RWPE2 (cell line): Measurements from ENCODE around the gene TLE5.

Source experiments
- ATAC-seq: fragments of 200-7000 bp; cut with Tn5 transposase; 3 replicates; pipeline ENCODE4 v1.9.1; 2021; ENCODE audit warnings: low read depth
- DNase-seq: peaks from one replicate; pipeline ENCODE4 v3.0.0-alpha.2; 2020; ENCODE audit warnings: low spot score
- H3K27ac ChIP-seq: fragments of 450-650 bp; 2 replicates; pipeline ENCODE4 v1.5.1; 2017; ENCODE audit warnings: mild to moderate bottlenecking; ENCODE audit not compliant: poor library complexity, severe bottlenecking
- H3K27me3 ChIP-seq: fragments of 250-450 bp; sonication (Bioruptor Pico); 2 replicates; pipeline ENCODE4 v1.5.1; 2021; ENCODE audit warnings: mild to moderate bottlenecking, moderate library complexity; ENCODE audit not compliant: insufficient read depth, poor library complexity, severe bottlenecking
- H3K36me3 ChIP-seq: fragments of 250-450 bp; sonication (Bioruptor Pico); 2 replicates; pipeline ENCODE4 v1.5.1; 2020; ENCODE audit warnings: low read depth, mild to moderate bottlenecking, moderate library complexity
- H3K4me1 ChIP-seq: fragments of 250-450 bp; sonication (Bioruptor Pico); 2 replicates; pipeline ENCODE4 v1.5.1; 2021; ENCODE audit warnings: mild to moderate bottlenecking, moderate library complexity; ENCODE audit not compliant: insufficient read depth, poor library complexity, severe bottlenecking
- H3K4me3 ChIP-seq: fragments of 250-450 bp; sonication (Bioruptor Pico); 2 replicates; pipeline ENCODE4 v1.5.1; 2021; ENCODE audit warnings: mild to moderate bottlenecking, moderate library complexity; ENCODE audit not compliant: severe bottlenecking
- H3K9me3 ChIP-seq: fragments of 250-450 bp; sonication (Bioruptor Pico); 2 replicates; pipeline ENCODE4 v1.5.1; 2021; ENCODE audit warnings: mild to moderate bottlenecking, moderate library complexity; ENCODE audit not compliant: severe bottlenecking
- TF ChIP-seq, protein P1 (sequence below): fragments of 450-650 bp; IDR thresholded peaks from one replicate; pipeline ENCODE4 v1.5.1; 2017; ENCODE audit warnings: mild to moderate bottlenecking, moderate library complexity; ENCODE audit not compliant: poor library complexity, severe bottlenecking

TLE5 gene

GRCh38 chr19:3046698-3047495 lies 15.4 kb downstream of the TLE5 start:
- DNase-seq (no peak), ATAC-seq (no peak)
- Histone ChIP-seq H3K4me1 (no peaks in the 10 kb centered on the region), H3K9me3 (no peaks in the 10 kb centered on the region), H3K36me3 (no peaks in the 10 kb centered on the region), H3K4me3 (peak overlapping the region; percentile 9), H3K27me3 (no peaks in the 10 kb centered on the region), H3K27ac (no peak overlapping the region)
- TF ChIP-seq, protein P1, sequence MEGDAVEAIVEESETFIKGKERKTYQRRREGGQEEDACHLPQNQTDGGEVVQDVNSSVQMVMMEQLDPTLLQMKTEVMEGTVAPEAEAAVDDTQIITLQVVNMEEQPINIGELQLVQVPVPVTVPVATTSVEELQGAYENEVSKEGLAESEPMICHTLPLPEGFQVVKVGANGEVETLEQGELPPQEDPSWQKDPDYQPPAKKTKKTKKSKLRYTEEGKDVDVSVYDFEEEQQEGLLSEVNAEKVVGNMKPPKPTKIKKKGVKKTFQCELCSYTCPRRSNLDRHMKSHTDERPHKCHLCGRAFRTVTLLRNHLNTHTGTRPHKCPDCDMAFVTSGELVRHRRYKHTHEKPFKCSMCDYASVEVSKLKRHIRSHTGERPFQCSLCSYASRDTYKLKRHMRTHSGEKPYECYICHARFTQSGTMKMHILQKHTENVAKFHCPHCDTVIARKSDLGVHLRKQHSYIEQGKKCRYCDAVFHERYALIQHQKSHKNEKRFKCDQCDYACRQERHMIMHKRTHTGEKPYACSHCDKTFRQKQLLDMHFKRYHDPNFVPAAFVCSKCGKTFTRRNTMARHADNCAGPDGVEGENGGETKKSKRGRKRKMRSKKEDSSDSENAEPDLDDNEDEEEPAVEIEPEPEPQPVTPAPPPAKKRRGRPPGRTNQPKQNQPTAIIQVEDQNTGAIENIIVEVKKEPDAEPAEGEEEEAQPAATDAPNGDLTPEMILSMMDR: no peak

GRCh38 chr19:3045885-3046697 lies 16.2 kb downstream of the TLE5 start:
- Histone ChIP-seq H3K36me3 (no peaks in the 10 kb centered on the region), H3K9me3 (no peaks in the 10 kb centered on the region), H3K4me3 (no peak overlapping the region), H3K27me3 (no peaks in the 10 kb centered on the region), H3K4me1 (no peaks in the 10 kb centered on the region), H3K27ac (no peak overlapping the region)
- TF ChIP-seq, protein P1: no peak
- ATAC-seq (no peak), DNase-seq (no peak)

DNA sequence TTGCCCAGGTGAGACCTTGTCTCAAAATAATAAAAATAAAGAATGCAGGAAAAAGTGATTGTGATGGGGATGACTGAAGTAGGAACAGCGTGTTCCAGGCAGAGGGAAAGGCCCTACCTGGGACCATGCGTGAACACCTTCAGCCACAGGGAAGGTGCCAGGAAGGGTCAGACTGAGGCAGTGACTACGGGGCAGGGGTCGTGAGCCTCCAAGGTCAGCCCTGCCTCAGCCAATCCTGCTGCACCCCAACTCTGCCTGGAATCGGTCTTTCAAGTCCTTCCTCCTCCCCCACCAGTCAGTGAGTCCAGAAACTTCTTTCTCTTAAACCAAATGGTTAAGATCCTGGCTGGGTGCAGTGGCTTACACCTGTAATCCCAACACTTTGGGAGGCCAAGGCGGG lies 17.1 kb downstream of the TLE5 start:
- Histone ChIP-seq H3K36me3 (no peaks in the 10 kb centered on the region), H3K27ac (no peak overlapping the region), H3K4me3 (no peak overlapping the region), H3K4me1 (no peaks in the 10 kb centered on the region), H3K27me3 (no peaks in the 10 kb centered on the region), H3K9me3 (no peaks in the 10 kb centered on the region)
- TF ChIP-seq, protein P1: no peak
- DNase-seq (no peak), ATAC-seq (no peak)

GRCh38 chr19:3042621-3043267 lies 19.6 kb downstream of the TLE5 start:
- no peaks in the 10 kb centered on the region for H3K4me1 ChIP-seq
- DNase-seq: no peak
- no peak for ATAC-seq
- no peaks in the 10 kb centered on the region for H3K9me3 ChIP-seq
- TF ChIP-seq, protein P1: no peak
- no peak overlapping the region for H3K27ac ChIP-seq
- no peaks in the 10 kb centered on the region for H3K27me3 ChIP-seq
- no peak overlapping the region for H3K4me3 ChIP-seq
- H3K36me3 ChIP-seq: no peaks in the 10 kb centered on the region
